KOPT-K1 (cell line): ENCODE data around the gene PHLDB1.
A peak's percentile ranks its signal among the peaks of the same experiment; 100 is the strongest.

Source experiments
- H3K27ac ChIP-seq: fragments of 200-600 bp; sonication (generic); 2 replicates; pipeline ENCODE4 v1.5.1; 2016; ENCODE audit warnings: antibody characterized with exemption, mild to moderate bottlenecking, low read depth, low read length; ENCODE audit not compliant: poor library complexity, severe bottlenecking
- H3K36me3 ChIP-seq: fragments of 200-600 bp; sonication (generic); 2 replicates; pipeline ENCODE4 v1.5.1; 2017; ENCODE audit warnings: antibody characterized with exemption, mild to moderate bottlenecking, low read length, moderate library complexity; ENCODE audit not compliant: insufficient read depth
- H3K9me3 ChIP-seq: fragments of 200-600 bp; sonication (generic); 2 replicates; pipeline ENCODE4 v1.5.1; 2017; ENCODE audit warnings: antibody characterized with exemption, low read length, mild to moderate bottlenecking; ENCODE audit not compliant: insufficient read depth, poor library complexity, severe bottlenecking

The PHLDB1 gene

GRCh38 chr11:118652681-118653181 is 45.3 kb downstream of the PHLDB1 start:
- Histone ChIP-seq H3K9me3 (no peaks in the 10 kb centered on the region), H3K27ac (peak overlapping the region; percentile 33), H3K36me3 (no peaks in the 10 kb centered on the region)

GRCh38 chr11:118653684-118654390 is 46.4 kb downstream of the PHLDB1 start:
- H3K9me3 ChIP-seq: no peaks in the 10 kb centered on the region
- H3K27ac ChIP-seq: no peak overlapping the region
- no peaks in the 10 kb centered on the region for H3K36me3 ChIP-seq

GRCh38 chr11:118655486-118656190 is 48.2 kb downstream of the PHLDB1 start:
- no peaks in the 10 kb centered on the region for H3K9me3 ChIP-seq
- H3K36me3 ChIP-seq: no peaks in the 10 kb centered on the region
- no peak overlapping the region for H3K27ac ChIP-seq

- H3K36me3 ChIP-seq: no peaks in the 10 kb centered on the region
- H3K27ac ChIP-seq: no peak overlapping the region
- no peaks in the 10 kb centered on the region for H3K9me3 ChIP-seq
Observed at GRCh38 chr11:118656563-118657165, 49.2 kb downstream of the PHLDB1 start.

- no peaks in the 10 kb centered on the region for H3K9me3 ChIP-seq
- no peaks in the 10 kb centered on the region for H3K36me3 ChIP-seq
- no peak overlapping the region for H3K27ac ChIP-seq
Observed at GRCh38 chr11:118657238-118657637, 49.8 kb downstream of the PHLDB1 start.

- Histone ChIP-seq H3K9me3 (no peaks in the 10 kb centered on the region), H3K27ac (no peak overlapping the region), H3K36me3 (no peaks in the 10 kb centered on the region)
Observed at GRCh38 chr11:118657709-118658428, 50.5 kb downstream of the PHLDB1 start.

GRCh38 chr11:118658429-118659313 is 51.3 kb downstream of the PHLDB1 start:
- no peaks in the 10 kb centered on the region for H3K36me3 ChIP-seq
- no peaks in the 10 kb centered on the region for H3K9me3 ChIP-seq
- no peak overlapping the region for H3K27ac ChIP-seq

GRCh38 chr11:118659314-118659952 is 52.0 kb downstream of the PHLDB1 start:
- H3K36me3 ChIP-seq: no peaks in the 10 kb centered on the region
- H3K27ac ChIP-seq: no peak overlapping the region
- no peaks in the 10 kb centered on the region for H3K9me3 ChIP-seq

GRCh38 chr11:118659953-118660680 is 52.7 kb downstream of the PHLDB1 start:
- Histone ChIP-seq H3K9me3 (no peaks in the 10 kb centered on the region), H3K36me3 (no peaks in the 10 kb centered on the region), H3K27ac (no peak overlapping the region)

- Histone ChIP-seq H3K9me3 (no peaks in the 10 kb centered on the region), H3K27ac (no peak overlapping the region), H3K36me3 (no peaks in the 10 kb centered on the region)
Observed at GRCh38 chr11:118660681-118661424, 53.4 kb downstream of the PHLDB1 start.

GRCh38 chr11:118661425-118662301 is 54.2 kb downstream of the PHLDB1 start:
- Histone ChIP-seq H3K36me3 (no peaks in the 10 kb centered on the region), H3K9me3 (no peaks in the 10 kb centered on the region), H3K27ac (no peak overlapping the region)
